Loucy (cell line): ENCODE data around the gene SUCLG2.

Experiments
- H2AFZ ChIP-seq: fragments of 200-600 bp; sonication (generic); 2 replicates; pipeline ENCODE4 v1.6.0; 2016; ENCODE audit warnings: antibody characterized with exemption, mild to moderate bottlenecking, low read length, moderate library complexity
- H3F3A ChIP-seq: fragments of 200-600 bp; 2 replicates; pipeline ENCODE4 v1.6.0; 2016; ENCODE audit warnings: antibody characterized with exemption, low read depth, mild to moderate bottlenecking
- H3K27me3 ChIP-seq: fragments of 200-600 bp; sonication (generic); 2 replicates; pipeline ENCODE4 v1.6.1; 2014; ENCODE audit warnings: low read length, mild to moderate bottlenecking; ENCODE audit not compliant: insufficient read depth, poor library complexity, severe bottlenecking
- H3K36me3 ChIP-seq: fragments of 200-600 bp; sonication (generic); 2 replicates; pipeline ENCODE4 v1.6.1; 2016; ENCODE audit warnings: low read length; ENCODE audit not compliant: insufficient read depth
- H3K4me1 ChIP-seq: fragments of 200-600 bp; sonication (generic); 2 replicates; pipeline ENCODE4 v1.5.1; 2014; ENCODE audit warnings: low read length, mild to moderate bottlenecking; ENCODE audit not compliant: insufficient read depth, poor library complexity, severe bottlenecking
- H3K4me2 ChIP-seq: fragments of 200-600 bp; sonication (generic); 2 replicates; pipeline ENCODE4 v1.6.0; 2014; ENCODE audit warnings: antibody characterized with exemption, low read length, low read depth, mild to moderate bottlenecking; ENCODE audit not compliant: poor library complexity, severe bottlenecking
- H3K4me3 ChIP-seq: fragments of 200-600 bp; sonication (generic); 2 replicates; pipeline ENCODE4 v1.5.1; 2014; ENCODE audit warnings: low read length, mild to moderate bottlenecking, mixed read lengths; ENCODE audit not compliant: poor library complexity, severe bottlenecking
- H3K79me2 ChIP-seq: fragments of 200-600 bp; sonication (generic); 2 replicates; pipeline ENCODE4 v1.6.1; 2014; ENCODE audit warnings: low read length; ENCODE audit not compliant: insufficient read depth
- H3K9ac ChIP-seq: fragments of 200-600 bp; sonication (generic); 2 replicates; pipeline ENCODE4 v1.6.0; 2014; ENCODE audit warnings: mild to moderate bottlenecking, low read depth, low read length, moderate library complexity; ENCODE audit not compliant: poor library complexity, severe bottlenecking
- H3K9me2 ChIP-seq: fragments of 200-600 bp; sonication (generic); replicated peaks from 2 replicates; pipeline ENCODE4 v1.6.1; 2016; ENCODE audit warnings: low read depth, low read length, mixed read lengths
- H3K9me3 ChIP-seq: fragments of 200-600 bp; sonication (generic); 2 replicates; pipeline ENCODE4 v1.6.1; 2014; ENCODE audit warnings: mild to moderate bottlenecking, antibody characterized with exemption, low read length, low read depth; ENCODE audit not compliant: insufficient read depth
- H4K20me1 ChIP-seq: fragments of 200-600 bp; sonication (generic); 2 replicates; pipeline ENCODE4 v1.6.0; 2014; ENCODE audit warnings: antibody characterized with exemption, low read length, mild to moderate bottlenecking; ENCODE audit not compliant: insufficient read depth, poor library complexity, severe bottlenecking
- EZH2phosphoT487 ChIP-seq: fragments of 200-600 bp; IDR thresholded peaks from 2 replicates; pipeline ENCODE4 v1.6.1; 2018; ENCODE audit warnings: antibody characterized with exemption, mild to moderate bottlenecking, moderate library complexity, borderline replicate concordance
- TF ChIP-seq, protein P1 (sequence below): fragments of 200-600 bp; sonication (generic); conservative IDR thresholded peaks from 2 replicates; pipeline ENCODE4 v1.5.1; 2014; ENCODE audit warnings: mild to moderate bottlenecking, antibody characterized with exemption, low read length

SUCLG2 gene

DNA sequence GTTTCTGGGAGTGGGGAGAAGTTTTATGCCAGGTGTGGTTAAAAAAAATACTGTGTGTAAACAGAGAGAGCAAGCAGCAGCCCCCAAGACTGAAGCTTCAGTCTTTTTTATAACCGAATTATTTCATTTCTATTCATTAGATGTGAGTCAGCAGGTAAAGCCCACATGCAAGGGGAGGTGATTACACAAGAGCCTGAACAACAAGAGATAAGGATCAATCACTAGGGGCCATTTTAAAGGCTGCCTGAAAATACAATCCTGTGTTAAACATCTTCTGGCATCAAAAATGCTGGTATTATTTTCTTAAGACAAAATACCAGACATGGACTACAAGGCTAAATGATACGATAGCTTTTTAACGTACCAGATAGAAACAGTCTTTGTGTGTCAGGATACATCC is 217.3 kb downstream of the SUCLG2 start:
- no peaks in the 10 kb centered on the region for H3K9me2 ChIP-seq
- H3K36me3 ChIP-seq = no peaks in the 10 kb centered on the region
- TF ChIP-seq EZH2phosphoT487 = no peak
- TF ChIP-seq, protein P1, sequence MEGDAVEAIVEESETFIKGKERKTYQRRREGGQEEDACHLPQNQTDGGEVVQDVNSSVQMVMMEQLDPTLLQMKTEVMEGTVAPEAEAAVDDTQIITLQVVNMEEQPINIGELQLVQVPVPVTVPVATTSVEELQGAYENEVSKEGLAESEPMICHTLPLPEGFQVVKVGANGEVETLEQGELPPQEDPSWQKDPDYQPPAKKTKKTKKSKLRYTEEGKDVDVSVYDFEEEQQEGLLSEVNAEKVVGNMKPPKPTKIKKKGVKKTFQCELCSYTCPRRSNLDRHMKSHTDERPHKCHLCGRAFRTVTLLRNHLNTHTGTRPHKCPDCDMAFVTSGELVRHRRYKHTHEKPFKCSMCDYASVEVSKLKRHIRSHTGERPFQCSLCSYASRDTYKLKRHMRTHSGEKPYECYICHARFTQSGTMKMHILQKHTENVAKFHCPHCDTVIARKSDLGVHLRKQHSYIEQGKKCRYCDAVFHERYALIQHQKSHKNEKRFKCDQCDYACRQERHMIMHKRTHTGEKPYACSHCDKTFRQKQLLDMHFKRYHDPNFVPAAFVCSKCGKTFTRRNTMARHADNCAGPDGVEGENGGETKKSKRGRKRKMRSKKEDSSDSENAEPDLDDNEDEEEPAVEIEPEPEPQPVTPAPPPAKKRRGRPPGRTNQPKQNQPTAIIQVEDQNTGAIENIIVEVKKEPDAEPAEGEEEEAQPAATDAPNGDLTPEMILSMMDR = no peak
- H3K4me3 ChIP-seq = no peak overlapping the region
- no peak overlapping the region for H3K9ac ChIP-seq
- H3K79me2 ChIP-seq = no peaks in the 10 kb centered on the region
- H3K4me1 ChIP-seq = no peaks in the 10 kb centered on the region
- H2AFZ ChIP-seq = no peak overlapping the region
- no peaks in the 10 kb centered on the region for H3K9me3 ChIP-seq
- no peaks in the 10 kb centered on the region for H3F3A ChIP-seq
- H3K27me3 ChIP-seq = no peaks in the 10 kb centered on the region
- H3K4me2 ChIP-seq = no peak overlapping the region
- H4K20me1 ChIP-seq = no peaks in the 10 kb centered on the region

DNA sequence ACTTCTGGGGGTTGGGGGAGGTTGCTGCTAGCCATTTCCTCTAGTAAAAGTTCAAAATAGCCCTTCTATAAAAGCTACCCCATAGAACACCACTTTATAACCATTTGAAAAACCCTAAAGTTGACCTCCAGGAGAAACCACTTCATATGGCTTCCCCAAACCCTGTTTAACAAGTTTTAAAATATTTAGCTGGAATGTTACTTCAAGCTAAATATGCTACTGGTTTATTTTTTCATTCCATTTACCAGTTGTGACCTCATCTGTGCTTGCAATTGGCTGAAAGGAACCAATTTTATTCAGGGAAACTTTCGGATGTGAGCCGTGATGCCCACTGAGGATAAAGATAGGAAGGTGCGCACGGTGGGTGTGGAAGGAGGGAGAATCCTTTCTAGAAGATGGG is 221.3 kb downstream of the SUCLG2 start:
- no peaks in the 10 kb centered on the region for H3K79me2 ChIP-seq
- no peaks in the 10 kb centered on the region for H4K20me1 ChIP-seq
- H3K9me2 ChIP-seq = no peaks in the 10 kb centered on the region
- no peak overlapping the region for H3K4me3 ChIP-seq
- no peak overlapping the region for H3K9ac ChIP-seq
- no peaks in the 10 kb centered on the region for H3K27me3 ChIP-seq
- no peaks in the 10 kb centered on the region for H3K9me3 ChIP-seq
- no peak overlapping the region for H3K4me2 ChIP-seq
- H2AFZ ChIP-seq = no peak overlapping the region
- no peaks in the 10 kb centered on the region for H3K36me3 ChIP-seq
- no peaks in the 10 kb centered on the region for H3K4me1 ChIP-seq
- TF ChIP-seq, protein P1 = no peak
- TF ChIP-seq EZH2phosphoT487 = no peak
- H3F3A ChIP-seq = no peaks in the 10 kb centered on the region

DNA sequence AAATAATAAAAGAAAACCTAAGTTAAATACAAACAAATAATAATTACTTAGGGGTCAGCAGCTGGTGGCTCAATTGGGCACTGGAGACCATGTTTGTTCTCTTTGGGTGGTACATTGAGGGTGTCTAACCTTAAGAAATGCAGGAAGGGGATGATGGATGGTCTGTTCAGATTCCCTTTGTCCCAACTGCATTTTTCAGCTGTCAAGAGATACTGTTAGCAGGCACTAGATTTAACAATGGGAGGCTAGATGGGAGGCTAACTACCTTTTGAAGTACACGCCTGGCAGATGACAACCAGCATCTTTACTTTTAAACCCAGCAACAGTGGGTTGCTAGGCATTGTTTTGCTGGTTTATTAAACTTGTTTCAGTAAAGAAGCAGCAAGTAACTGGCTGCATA is 222.5 kb downstream of the SUCLG2 start:
- H3K9me3 ChIP-seq = no peaks in the 10 kb centered on the region
- H3K9me2 ChIP-seq = no peaks in the 10 kb centered on the region
- no peak overlapping the region for H2AFZ ChIP-seq
- H4K20me1 ChIP-seq = no peaks in the 10 kb centered on the region
- H3K4me3 ChIP-seq = no peak overlapping the region
- H3K36me3 ChIP-seq = no peaks in the 10 kb centered on the region
- H3K27me3 ChIP-seq = no peaks in the 10 kb centered on the region
- no peaks in the 10 kb centered on the region for H3K79me2 ChIP-seq
- H3K9ac ChIP-seq = no peak overlapping the region
- TF ChIP-seq, protein P1 = no peak
- TF ChIP-seq EZH2phosphoT487 = no peak
- H3K4me2 ChIP-seq = no peak overlapping the region
- no peaks in the 10 kb centered on the region for H3K4me1 ChIP-seq
- H3F3A ChIP-seq = no peaks in the 10 kb centered on the region
